H9 (cell line): ENCODE results near the gene BSN. TPM values are rescaled to one million over a fixed set of nuclear protein-coding genes. Genes with fewer than 3 reads are reported as not detected.

Source experiments
- DNase-seq: peaks from one replicate; pipeline ENCODE4 v3.0.0-alpha.2; 2017
- H2AFZ ChIP-seq: one replicate; pipeline ENCODE4 v1.6.1; 2013; ENCODE audit warnings: mild to moderate bottlenecking, low read length, control low read depth, moderate library complexity
- H2AK5ac ChIP-seq: 2 replicates; pipeline ENCODE4 v1.6.1; 2013; ENCODE audit warnings: low read length, control low read depth, mixed read lengths; ENCODE audit not compliant: insufficient read length
- H2BK120ac ChIP-seq: one replicate; pipeline ENCODE4 v1.6.1; 2013; ENCODE audit warnings: low read depth, mild to moderate bottlenecking, low read length, control low read depth, inconsistent platforms; ENCODE audit not compliant: poor library complexity, severe bottlenecking
- H2BK12ac ChIP-seq: 2 replicates; pipeline ENCODE4 v1.6.1; 2013; ENCODE audit warnings: low read length, control low read depth, mixed read lengths, low read depth; ENCODE audit not compliant: insufficient read length
- H2BK15ac ChIP-seq: 2 replicates; pipeline ENCODE4 v1.6.1; 2013; ENCODE audit warnings: low read depth, low read length, control low read depth
- H2BK20ac ChIP-seq: one replicate; pipeline ENCODE4 v1.6.1; 2013; ENCODE audit warnings: low read depth, mild to moderate bottlenecking, low read length, control low read depth, inconsistent platforms; ENCODE audit not compliant: poor library complexity, severe bottlenecking
- H2BK5ac ChIP-seq: 2 replicates; pipeline ENCODE4 v1.6.1; 2013; ENCODE audit warnings: low read length, control low read depth, mixed read lengths; ENCODE audit not compliant: insufficient read length
- H3K14ac ChIP-seq: 2 replicates; pipeline ENCODE4 v1.6.1; 2013; ENCODE audit warnings: low read length, control low read depth; ENCODE audit not compliant: insufficient read depth
- H3K18ac ChIP-seq: 2 replicates; pipeline ENCODE4 v1.6.1; 2013; ENCODE audit warnings: low read depth, mild to moderate bottlenecking, mixed read lengths, low read length, control low read depth; ENCODE audit not compliant: insufficient read length
- H3K23ac ChIP-seq: 2 replicates; pipeline ENCODE4 v1.6.1; 2013; ENCODE audit warnings: low read length, control low read depth, mixed read lengths, low read depth; ENCODE audit not compliant: insufficient read length
- H3K23me2 ChIP-seq: 2 replicates; pipeline ENCODE4 v1.6.1; 2013; ENCODE audit warnings: low read depth, mild to moderate bottlenecking, mixed read lengths, low read length, control low read depth; ENCODE audit not compliant: insufficient read length, poor library complexity, severe bottlenecking
- H3K27ac ChIP-seq: 2 replicates; pipeline ENCODE4 v1.5.1; 2013; ENCODE audit warnings: low read length, control low read depth, mixed read lengths, low read depth; ENCODE audit not compliant: insufficient read length
- H3K27me3 ChIP-seq: 2 replicates; pipeline ENCODE4 v1.6.1; 2013; ENCODE audit warnings: low read length, control low read depth, inconsistent platforms; ENCODE audit not compliant: insufficient read depth
- H3K4ac ChIP-seq: 2 replicates; pipeline ENCODE4 v1.6.1; 2013; ENCODE audit warnings: low read depth, mild to moderate bottlenecking, control low read depth, inconsistent platforms, low read length, moderate library complexity
- H3K4me1 ChIP-seq: 2 replicates; pipeline ENCODE4 v1.6.1; 2013; ENCODE audit warnings: low read length, control low read depth, inconsistent platforms; ENCODE audit not compliant: insufficient read depth
- H3K4me2 ChIP-seq: 2 replicates; pipeline ENCODE4 v1.6.1; 2013; ENCODE audit warnings: low read length, control low read depth, mixed read lengths; ENCODE audit not compliant: insufficient read length, insufficient read depth
- H3K56ac ChIP-seq: 2 replicates; pipeline ENCODE4 v1.6.1; 2013; ENCODE audit warnings: low read depth, mild to moderate bottlenecking, mixed read lengths, low read length, control low read depth; ENCODE audit not compliant: insufficient read length
- H3K79me1 ChIP-seq: 2 replicates; pipeline ENCODE4 v1.6.1; 2013; ENCODE audit warnings: low read depth, mild to moderate bottlenecking, moderate library complexity, low read length, control low read depth, inconsistent platforms; ENCODE audit not compliant: insufficient read depth, poor library complexity, severe bottlenecking
- H3K79me2 ChIP-seq: 2 replicates; pipeline ENCODE4 v1.6.1; 2013; ENCODE audit warnings: low read length, control low read depth, inconsistent platforms; ENCODE audit not compliant: insufficient read depth
- H3K9ac ChIP-seq: 2 replicates; pipeline ENCODE4 v1.6.1; 2013; ENCODE audit warnings: low read length, control low read depth, mixed read lengths; ENCODE audit not compliant: insufficient read length; ENCODE audit errors: extremely low read depth
- H3K9me3 ChIP-seq: one replicate; pipeline ENCODE4 v1.6.1; 2013; ENCODE audit warnings: low read depth, low read length, inconsistent platforms; ENCODE audit not compliant: control insufficient read depth
- H3T11ph ChIP-seq: one replicate; pipeline ENCODE4 v1.6.1; 2013; ENCODE audit warnings: mild to moderate bottlenecking, low read length, control low read depth, inconsistent platforms
- H4K20me1 ChIP-seq: one replicate; pipeline ENCODE4 v1.6.1; 2013; ENCODE audit not compliant: control insufficient read depth, insufficient read length, insufficient read depth
- H4K5ac ChIP-seq: 2 replicates; pipeline ENCODE4 v1.6.1; 2013; ENCODE audit warnings: low read depth, mild to moderate bottlenecking, mixed read lengths, low read length, control low read depth; ENCODE audit not compliant: insufficient read length
- H4K8ac ChIP-seq: replicated peaks from 2 replicates; pipeline ENCODE4 v1.6.1; 2013; ENCODE audit warnings: low read length, control low read depth, mixed read lengths, low read depth; ENCODE audit not compliant: insufficient read length
- H4K91ac ChIP-seq: 2 replicates; pipeline ENCODE4 v1.6.1; 2013; ENCODE audit warnings: low read depth, mild to moderate bottlenecking, moderate library complexity, mixed read lengths, low read length, control low read depth; ENCODE audit not compliant: insufficient read length
- H3K27ac Mint-ChIP-seq, 3 experiments: 2 replicates in 2 of 3; 3 replicates in 1 of 3; pipeline ENCODE4 v1.8.0; 2020 to 2021; ENCODE audit warnings: mixed read lengths in 3 of 3, mild to moderate bottlenecking in 1 of 3, moderate library complexity in 1 of 3
- H3K27me3 Mint-ChIP-seq: 2 replicates; pipeline ENCODE4 v1.8.0; 2021; ENCODE audit warnings: low read depth, mild to moderate bottlenecking, moderate library complexity, mixed read lengths
- H3K36me3 Mint-ChIP-seq, 3 experiments: 2 replicates in 2 of 3; 3 replicates in 1 of 3; pipeline ENCODE4 v1.8.0; 2020 to 2021; ENCODE audit warnings: low read depth in 3 of 3, mixed read lengths in 3 of 3; ENCODE audit not compliant: insufficient read depth in 1 of 3
- H3K4me1 Mint-ChIP-seq, 2 experiments: 2 replicates each; pipeline ENCODE4 v1.8.0; 2020; ENCODE audit warnings: mixed read lengths in 2 of 2
- H3K4me3 Mint-ChIP-seq, 2 experiments: 2 replicates in 1 of 2; 3 replicates in 1 of 2; pipeline ENCODE4 v1.8.0; 2020 to 2021; ENCODE audit warnings: mild to moderate bottlenecking in 2 of 2, mixed read lengths in 2 of 2, moderate library complexity in 1 of 2
- H3K9me3 Mint-ChIP-seq, 2 experiments: 2 replicates in 1 of 2; 3 replicates in 1 of 2; pipeline ENCODE4 v1.8.0; 2020; ENCODE audit warnings: mild to moderate bottlenecking in 2 of 2, mixed read lengths in 2 of 2, moderate library complexity in 1 of 2
- WGBS: extraction: QIAGEN DNeasy Blood & Tissue Kit; methylation state at CpG from one replicate; pipeline ENCODE4 v1.1.7; 2013; ENCODE audit warnings: missing lambda C conversion rate, low lambda C conversion rate, mixed read lengths; ENCODE audit not compliant: insufficient read length; ENCODE audit errors: extremely low coverage; 5-methylcytosine and 5-hydroxymethylcytosine counted together
- total RNA-seq: library from RNA; stranded (reverse); gene quantifications from 2 replicates; pipeline ENCODE4 v1.2.1, GENCODE V29; 2021
- TF ChIP-seq, protein P1 (sequence below): fragments of 200-600 bp; sonication (generic); conservative IDR thresholded peaks from 3 replicates; pipeline ENCODE4 v1.8.0; 2021; ENCODE audit warnings: antibody characterized with exemption, mild to moderate bottlenecking

The BSN gene
- total RNA-seq, 1 experiment from 2014 or later, result 2.4 TPM

- Mint-ChIP-seq H3K27me3 (no peaks in the 10 kb centered on the region), H3K9me3 (no peaks in the 10 kb centered on the region), H3K4me1 (no peaks in the 10 kb centered on the region), H3K27ac (peak overlapping the region in 2 of 3 experiments; percentile 28 to 73; a peak in 2 of 7 replicates), H3K36me3 (no peaks in the 10 kb centered on the region; a peak in 1 of 7 replicates), H3K4me3 (no peak overlapping the region)
- H3K14ac ChIP-seq, result no peak overlapping the region
- H2AK5ac ChIP-seq, result no peak overlapping the region
- H2BK15ac ChIP-seq, result no peak overlapping the region
- H2AFZ ChIP-seq, result no peak overlapping the region
- H3K4me1 ChIP-seq, result no peaks in the 10 kb centered on the region
- TF ChIP-seq, protein P1, sequence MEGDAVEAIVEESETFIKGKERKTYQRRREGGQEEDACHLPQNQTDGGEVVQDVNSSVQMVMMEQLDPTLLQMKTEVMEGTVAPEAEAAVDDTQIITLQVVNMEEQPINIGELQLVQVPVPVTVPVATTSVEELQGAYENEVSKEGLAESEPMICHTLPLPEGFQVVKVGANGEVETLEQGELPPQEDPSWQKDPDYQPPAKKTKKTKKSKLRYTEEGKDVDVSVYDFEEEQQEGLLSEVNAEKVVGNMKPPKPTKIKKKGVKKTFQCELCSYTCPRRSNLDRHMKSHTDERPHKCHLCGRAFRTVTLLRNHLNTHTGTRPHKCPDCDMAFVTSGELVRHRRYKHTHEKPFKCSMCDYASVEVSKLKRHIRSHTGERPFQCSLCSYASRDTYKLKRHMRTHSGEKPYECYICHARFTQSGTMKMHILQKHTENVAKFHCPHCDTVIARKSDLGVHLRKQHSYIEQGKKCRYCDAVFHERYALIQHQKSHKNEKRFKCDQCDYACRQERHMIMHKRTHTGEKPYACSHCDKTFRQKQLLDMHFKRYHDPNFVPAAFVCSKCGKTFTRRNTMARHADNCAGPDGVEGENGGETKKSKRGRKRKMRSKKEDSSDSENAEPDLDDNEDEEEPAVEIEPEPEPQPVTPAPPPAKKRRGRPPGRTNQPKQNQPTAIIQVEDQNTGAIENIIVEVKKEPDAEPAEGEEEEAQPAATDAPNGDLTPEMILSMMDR, result no peak
- H3K4me2 ChIP-seq, result no peak overlapping the region
- H3K27me3 ChIP-seq, result no peaks in the 10 kb centered on the region
- no peak overlapping the region for H2BK5ac ChIP-seq
- no CpG with 5 or more reads among the region's 1 CpG for WGBS
- H3K18ac ChIP-seq, result no peak overlapping the region
- no peaks in the 10 kb centered on the region for H3K23me2 ChIP-seq
- no peaks in the 10 kb centered on the region for H3K79me2 ChIP-seq
- H2BK120ac ChIP-seq, result no peak overlapping the region
- no peaks in the 10 kb centered on the region for H3K79me1 ChIP-seq
- H3T11ph ChIP-seq, result no peak overlapping the region
- H4K8ac ChIP-seq, result no peak overlapping the region
- no peak overlapping the region for H3K56ac ChIP-seq
- no peaks in the 10 kb centered on the region for H4K20me1 ChIP-seq
- no peak overlapping the region for H3K23ac ChIP-seq
- no peak overlapping the region for H4K91ac ChIP-seq
- no peak overlapping the region for H3K9ac ChIP-seq
- H4K5ac ChIP-seq, result no peak overlapping the region
- DNase-seq, result no peak
- no peak overlapping the region for H2BK20ac ChIP-seq
- H2BK12ac ChIP-seq, result no peak overlapping the region
- no peaks in the 10 kb centered on the region for H3K9me3 ChIP-seq
- no peak overlapping the region for H3K27ac ChIP-seq
- no peak overlapping the region for H3K4ac ChIP-seq
Measured at GRCh38 chr3:49649576-49649975, 95.3 kb downstream of the BSN start.
